ENCODE results near the gene UTP25.
"Not testable (repeated sequence)": the region's sequence is repeated elsewhere in the genome, so short reads cannot be mapped to it uniquely, and the experiment has no call there.

The UTP25 gene

DNA sequence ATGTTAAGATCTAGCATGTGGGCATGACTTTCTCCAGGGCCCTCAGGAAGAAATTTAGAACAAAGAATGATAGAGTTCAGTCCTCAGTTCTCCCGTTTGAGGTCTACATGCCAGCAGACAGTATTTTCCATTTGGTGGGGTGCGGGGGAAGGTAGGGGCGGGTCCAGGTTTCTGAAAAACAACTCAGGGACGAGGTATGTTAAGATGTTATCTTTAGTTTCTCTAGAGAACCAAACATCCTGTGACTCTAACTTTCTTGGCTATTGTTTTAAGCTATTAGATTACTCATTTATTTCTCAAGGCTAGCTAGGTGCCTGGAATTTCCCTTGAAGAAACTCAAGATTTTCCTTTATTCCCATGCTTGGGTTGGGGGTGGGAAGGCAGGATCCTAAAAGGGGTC lies 67.9 kb downstream of the UTP25 start:
- no peak for DNase-seq (ENCODE audit: low read depth in 2 of 2)

- no peak for DNase-seq (ENCODE audit: low read depth in 2 of 2)
Measured at GRCh38 chr1:209896346-209896745, 68.6 kb downstream of the UTP25 start.

DNA sequence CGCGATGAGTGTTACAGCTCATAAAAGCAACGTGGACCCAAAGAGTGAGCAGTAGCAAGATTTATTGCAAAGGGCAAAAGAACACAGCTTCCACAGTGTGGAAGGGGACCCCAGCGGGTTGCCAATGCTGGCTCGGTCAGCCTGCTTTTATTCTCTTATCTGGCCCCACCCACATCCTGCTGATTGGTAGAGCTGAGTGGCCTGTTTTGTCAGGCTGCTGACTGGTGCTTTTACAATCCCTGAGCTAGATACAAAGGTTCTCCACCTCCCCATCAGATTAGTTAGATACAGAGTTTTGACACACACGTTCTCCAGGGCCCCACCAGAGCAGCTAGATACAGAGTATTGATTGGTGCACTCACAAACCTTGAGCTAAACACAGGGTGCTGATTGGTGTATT lies 70.5 kb downstream of the UTP25 start:
- not testable (repeated sequence) for DNase-seq (ENCODE audit: low read depth in 2 of 2)

DNA sequence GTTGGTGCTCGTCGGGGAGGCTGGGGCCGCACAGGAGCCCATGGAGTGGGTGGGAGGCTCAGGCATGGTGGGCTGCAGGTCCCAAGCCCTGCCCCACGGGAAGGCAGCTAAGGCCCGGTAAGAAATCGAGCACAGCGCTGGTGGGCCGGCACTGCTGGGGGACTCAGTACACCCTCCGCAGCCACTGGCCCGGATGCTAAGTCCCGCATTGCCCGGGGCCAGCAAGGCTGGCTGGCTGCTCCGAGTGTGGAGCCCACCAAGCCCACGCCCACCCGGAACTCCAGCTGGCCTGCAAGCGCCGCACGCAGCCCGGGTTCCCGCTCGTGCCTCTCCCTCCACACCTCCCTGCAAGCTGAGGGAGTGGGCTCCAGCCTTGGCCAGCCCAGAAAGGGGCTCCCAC lies 71.1 kb downstream of the UTP25 start:
- DNase-seq (ENCODE audit: low read depth in 2 of 2) = not testable (repeated sequence)

GRCh38 chr1:209899948-209900347 lies 72.2 kb downstream of the UTP25 start:
- no peak for DNase-seq (ENCODE audit: low read depth in 2 of 2)

- no peak for DNase-seq (ENCODE audit: low read depth in 2 of 2)
Measured at GRCh38 chr1:209900734-209901133, 73.0 kb downstream of the UTP25 start.

- no peak for DNase-seq (ENCODE audit: low read depth in 2 of 2)
Measured at GRCh38 chr1:209901211-209901610, 73.4 kb downstream of the UTP25 start.

DNA sequence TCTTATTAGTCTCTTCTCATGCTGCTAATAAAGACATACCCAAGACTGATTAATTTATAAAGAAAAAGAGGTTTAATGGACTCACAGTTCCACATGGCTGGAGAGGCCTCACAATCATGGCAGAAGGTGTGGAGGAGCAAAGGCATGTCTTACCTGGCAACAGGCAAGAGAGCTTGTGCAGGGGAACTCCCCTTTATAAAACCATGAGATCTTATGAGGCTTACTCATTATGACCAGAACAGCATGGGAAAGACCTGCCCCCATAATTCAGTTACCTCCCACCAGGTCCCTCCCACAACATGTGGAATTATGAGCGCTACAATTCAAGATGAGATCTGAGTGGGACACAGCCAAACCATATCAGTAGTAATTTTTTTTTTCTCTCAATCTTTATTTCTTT lies 77.0 kb downstream of the UTP25 start:
- DNase-seq (ENCODE audit: low read depth in 2 of 2) = not testable (repeated sequence)

All from stimulated activated CD8-positive, alpha-beta memory T cell treated with anti-CD3 and anti-CD28 coated beads, Interleukin-2, amount 100 ng/mL, for 48 hours (primary cell).